Right lobe of liver (tissue), 6 donors: ENCODE results near the gene ASCL2. TPM values are rescaled to one million over a fixed set of nuclear protein-coding genes. Genes with fewer than 3 reads are reported as not detected.
A peak's percentile ranks its signal among the peaks of the same experiment; 100 is the strongest.

ENCODE experiments used
- ATAC-seq, 4 donors: fragments of 200-7000 bp; cut with Tn5 transposase; one replicate each; pipeline ENCODE4 v1.9.1; 2020; ENCODE audit warnings: mild to moderate bottlenecking in 4 of 4, moderate library complexity in 4 of 4
- DNase-seq, 3 donors: peaks; one replicate each; pipeline ENCODE4 v3.0.0-alpha.2; 2020
- H3K27ac ChIP-seq, 3 donors: fragments of 200-600 bp; one replicate each; pipeline ENCODE4 v1.8.0; 2022
- H3K27me3 ChIP-seq, 2 donors: fragments of 200-600 bp; one replicate each; pipeline ENCODE4 v1.8.0; 2022
- H3K36me3 ChIP-seq, 4 donors: fragments of 200-600 bp; sonication (generic) in 1 of 4; one replicate each; pipeline versions ENCODE4 v1.5.1 to v1.8.0; 2017 to 2022; ENCODE audit warnings: control low read depth in 1 of 4
- H3K4me1 ChIP-seq, 4 donors: fragments of 200-600 bp; sonication (generic) in 1 of 4; one replicate each; pipeline versions ENCODE4 v1.5.1 to v1.8.0; 2017 to 2022; ENCODE audit warnings: control low read depth in 1 of 4
- H3K4me3 ChIP-seq, 3 donors: fragments of 200-600 bp; one replicate each; pipeline ENCODE4 v1.8.0; 2022
- H3K9me3 ChIP-seq, 4 donors: fragments of 200-600 bp; sonication (generic) in 1 of 4; one replicate each; pipeline versions ENCODE4 v1.5.1 to v1.8.0; 2017 to 2022; ENCODE audit warnings: control low read depth in 1 of 4
- CTCF ChIP-seq, 4 donors: fragments of 200-600 bp in 3 of 4; fragments of 450-650 bp in 1 of 4; IDR thresholded peaks; one replicate each; pipeline versions ENCODE4 v1.5.1 to v1.8.0; 2016 to 2022; ENCODE audit warnings: antibody characterized with exemption in 4 of 4, mild to moderate bottlenecking in 2 of 4
- POLR2A ChIP-seq: fragments of 450-650 bp; IDR thresholded peaks from one replicate; pipeline ENCODE4 v1.6.1; 2017; ENCODE audit warnings: antibody characterized with exemption, mild to moderate bottlenecking
- WGBS: methylation state at CpG from one replicate; pipeline ENCODE4 v1.1.6; 2018; ENCODE audit warnings: low coverage, low lambda C conversion rate; ENCODE audit not compliant: insufficient coverage; ENCODE audit errors: missing lambda C conversion rate; 5-methylcytosine and 5-hydroxymethylcytosine counted together
- intact Hi-C, 2 donors: fragments of 100-400 bp; cut with DNase I; formaldehyde crosslinking; loops; one replicate each; pipeline versions ENCODE4 v1.11.2 to v1.14.1; 2022
- total RNA-seq, 6 experiments: library from RNA; depleted of rRNA in 2 of 6; stranded (reverse); fragments of >200 nt in 2 of 6; fragmentation: NEBNext Ultra II Directional in 3 of 6; extraction: Animal tissue kit (Norgen Biotek cat#: 25700) in 3 of 6; gene quantifications; one replicate each; pipeline versions ENCODE4 v1.1.0 to v1.2.4, GENCODE V29; 2016 to 2023
- donor health status: DM: no; HTN: yes; CAD: no.
- donor health status: DM: no; HTN: no; CAD: no.
- donor health status: DM: no; HTN: no; CAD: no.
- donor health status: DM: no; HTN: yes; CAD: no.
- donor health status: DM: no; HTN: yes; CAD: no.

The ASCL2 gene
- total RNA-seq, 6 experiments from 2014 or later, result 0.42 to 0.81 (median 0.64) TPM

GRCh38 chr11:2300290-2300935 lies 30.0 kb upstream of the ASCL2 start:
- ATAC-seq, result no peak
- no peaks in the 10 kb centered on the region for H3K36me3 ChIP-seq
- intact Hi-C loops, result loop anchor here in 1 of 2 donors (5.0 kb wide), 1 partner anchor 103 kb away; no protein-coding TSS in a partner anchor
- WGBS, result 58% methylated on average over 4 of the region's 19 CpGs
- no peak overlapping the region for H3K4me3 ChIP-seq
- peak in 2 of 3 donors; percentile 48 to 55 for DNase-seq
- no peaks in the 10 kb centered on the region for H3K9me3 ChIP-seq
- peaks cover 0 to 6% (median 2%) of the 10 kb centered on the region in 4 donors for H3K4me1 ChIP-seq
- no peaks in the 10 kb centered on the region for H3K27me3 ChIP-seq
- TF ChIP-seq POLR2A (no peak), CTCF (IDR thresholded peaks at IDR 0.05) (no peak)
- peak overlapping the region in 1 of 3 donors; percentile 8 for H3K27ac ChIP-seq

- WGBS, result 60% methylated on average over 1 of the region's 10 CpGs
Observed at GRCh38 chr11:2299773-2300172, 29.4 kb upstream of the ASCL2 start.

GRCh38 chr11:2298795-2299761 lies 28.7 kb upstream of the ASCL2 start:
- Histone ChIP-seq H3K36me3 (no peaks in the 10 kb centered on the region), H3K27me3 (no peaks in the 10 kb centered on the region), H3K4me3 (no peak overlapping the region), H3K4me1 (no peaks in the 10 kb centered on the region), H3K9me3 (no peaks in the 10 kb centered on the region), H3K27ac (no peak overlapping the region)
- intact Hi-C loops, result loop anchor here in 1 of 2 donors (5.0 kb wide), 1 partner anchor 102 kb away; no protein-coding TSS in a partner anchor
- WGBS, result 19% methylated on average over 3 of the region's 18 CpGs
- TF ChIP-seq CTCF (IDR thresholded peaks at IDR 0.05), result peak; percentile 34 to 47 (median 38)
- no peak for TF ChIP-seq POLR2A
- peak in 2 of 3 donors; percentile 48 to 60 for DNase-seq
- ATAC-seq, result peak in 3 of 4 donors; percentile 26 to 48 (median 43)

More at GRCh38 chr11:2299773-2300172, 29.4 kb upstream of the ASCL2 start:
- Histone ChIP-seq H3K4me1 (no peaks in the 10 kb centered on the region), H3K27ac (no peak overlapping the region), H3K36me3 (no peaks in the 10 kb centered on the region), H3K27me3 (no peaks in the 10 kb centered on the region), H3K9me3 (no peaks in the 10 kb centered on the region), H3K4me3 (no peak overlapping the region)
- ATAC-seq (no peak), DNase-seq (no peak)
- intact Hi-C loops, result loop anchor here (5.0 kb wide), 1 partner anchor 102 kb away; no protein-coding TSS in a partner anchor
- no peak for TF ChIP-seq CTCF (IDR thresholded peaks at IDR 0.05)
- TF ChIP-seq POLR2A, result no peak

- H3K4me1 ChIP-seq, result no peaks in the 10 kb centered on the region
- no peaks in the 10 kb centered on the region for H3K9me3 ChIP-seq
- H3K27me3 ChIP-seq, result no peaks in the 10 kb centered on the region
- peak in 1 of 3 donors; percentile 41 for DNase-seq
- no peak overlapping the region for H3K27ac ChIP-seq
- intact Hi-C loops, result loop anchor here in 1 of 2 donors (5.0 kb wide), 1 partner anchor 101 kb away; no protein-coding TSS in a partner anchor
- whole genome bisulfite sequencing, result 53% methylated on average over 6 of the region's 14 CpGs
- no peak for ATAC-seq
- TF ChIP-seq POLR2A (no peak), CTCF (IDR thresholded peaks at IDR 0.05) (no peak)
- no peak overlapping the region for H3K4me3 ChIP-seq
- no peaks in the 10 kb centered on the region for H3K36me3 ChIP-seq
Observed at GRCh38 chr11:2298131-2298794, 27.9 kb upstream of the ASCL2 start.
